Neural cell (in vitro differentiated cells): ENCODE data around the gene RIF1. TPM values are rescaled to one million over a fixed set of nuclear protein-coding genes. Genes with fewer than 3 reads are reported as not detected.

Experiments used
- H2AFZ ChIP-seq: fragments of 200-600, 300-800 bp; sonication (generic), shearing (Covaris generic); 2 replicates; pipeline ENCODE4 v1.6.0; 2014; ENCODE audit warnings: low read depth, mild to moderate bottlenecking, antibody characterized with exemption, low read length, moderate library complexity
- H3F3A ChIP-seq: fragments of 200-600 bp; shearing (Covaris generic); 2 replicates; pipeline ENCODE4 v1.6.1; 2016; ENCODE audit warnings: mild to moderate bottlenecking, moderate library complexity, mixed read lengths, antibody characterized with exemption, low read length; ENCODE audit not compliant: insufficient read depth, poor library complexity, severe bottlenecking
- H3K27ac ChIP-seq: fragments of 200-600, 300-800 bp; sonication (generic), shearing (Covaris generic); 2 replicates; pipeline ENCODE4 v1.5.1; 2014; ENCODE audit warnings: mild to moderate bottlenecking, low read length, moderate library complexity
- H3K27me3 ChIP-seq: fragments of 300-800, 200-600 bp; sonication (generic), shearing (Covaris generic); 2 replicates; pipeline ENCODE4 v1.6.0; 2014; ENCODE audit warnings: mild to moderate bottlenecking, low read depth, low read length, moderate library complexity; ENCODE audit not compliant: insufficient read depth
- H3K36me3 ChIP-seq: fragments of 300-800, 200-600 bp; sonication (generic), shearing (Covaris generic); 2 replicates; pipeline ENCODE4 v1.5.1; 2014; ENCODE audit warnings: mild to moderate bottlenecking, antibody characterized with exemption, low read length, moderate library complexity; ENCODE audit not compliant: insufficient read depth
- H3K4me2 ChIP-seq: fragments of 300-800, 200-600 bp; sonication (generic), shearing (Covaris generic); 2 replicates; pipeline ENCODE4 v1.6.0; 2014; ENCODE audit warnings: mild to moderate bottlenecking, low read length
- H3K4me3 ChIP-seq: fragments of 300-800, 200-600 bp; sonication (generic), shearing (Covaris generic); 2 replicates; pipeline ENCODE4 v1.5.1; 2014; ENCODE audit warnings: mild to moderate bottlenecking, low read length, moderate library complexity
- H3K79me2 ChIP-seq: fragments of 200-600 bp; shearing (Covaris generic); replicated peaks from 2 replicates; pipeline ENCODE4 v1.6.0; 2014; ENCODE audit warnings: mild to moderate bottlenecking, low read length, moderate library complexity; ENCODE audit not compliant: insufficient read depth
- H3K9ac ChIP-seq: fragments of 300-800, 200-600 bp; sonication (generic), shearing (Covaris generic); 2 replicates; pipeline ENCODE4 v1.6.1; 2016; ENCODE audit warnings: mild to moderate bottlenecking, low read length, mixed read lengths
- H3K9me2 ChIP-seq: fragments of 200-600 bp; shearing (Covaris generic); 2 replicates; pipeline ENCODE4 v1.6.1; 2016; ENCODE audit warnings: mild to moderate bottlenecking, low read length, mixed read lengths; ENCODE audit not compliant: insufficient read depth
- H3K9me3 ChIP-seq: fragments of 200-600, 300-800 bp; sonication (generic), shearing (Covaris generic); 2 replicates; pipeline ENCODE4 v1.6.1; 2016; ENCODE audit warnings: mild to moderate bottlenecking, mixed run types, low read length, moderate library complexity, mixed read lengths
- H4K20me1 ChIP-seq: fragments of 200-600 bp; shearing (Covaris generic); 2 replicates; pipeline ENCODE4 v1.6.1; 2016; ENCODE audit warnings: mild to moderate bottlenecking, mixed run types; ENCODE audit not compliant: insufficient read depth
- EP300 ChIP-seq: fragments of 450-650 bp; conservative IDR thresholded peaks from 2 replicates; pipeline ENCODE4 v1.6.1; 2014; ENCODE audit warnings: antibody characterized with exemption, mild to moderate bottlenecking, moderate library complexity; ENCODE audit not compliant: poor library complexity, severe bottlenecking
- EZH2 ChIP-seq: fragments of 200-600, 300-800 bp; shearing (Covaris generic), sonication (generic); IDR thresholded peaks from 2 replicates; pipeline ENCODE4 v1.6.1; 2014; ENCODE audit warnings: antibody characterized with exemption, low read length, borderline replicate concordance, mild to moderate bottlenecking; ENCODE audit not compliant: insufficient read depth, poor library complexity, severe bottlenecking
- MXI1 ChIP-seq: fragments of 450-650 bp; conservative IDR thresholded peaks from 2 replicates; pipeline ENCODE4 v1.6.1; 2014; ENCODE audit warnings: antibody characterized with exemption, mild to moderate bottlenecking; ENCODE audit not compliant: poor library complexity, severe bottlenecking
- POLR2AphosphoS5 ChIP-seq: IDR thresholded peaks from 2 replicates; pipeline ENCODE4 v1.6.1; 2012
- RAD21 ChIP-seq: fragments of 450-650 bp; conservative IDR thresholded peaks from 2 replicates; pipeline ENCODE4 v1.6.1; 2014; ENCODE audit warnings: antibody characterized with exemption, mild to moderate bottlenecking, moderate library complexity
- SMC3 ChIP-seq: fragments of 450-650 bp; conservative IDR thresholded peaks from 2 replicates; pipeline ENCODE4 v1.6.1; 2014; ENCODE audit warnings: antibody characterized with exemption, mild to moderate bottlenecking, moderate library complexity; ENCODE audit not compliant: poor library complexity
- TAF1 ChIP-seq: IDR thresholded peaks from 2 replicates; pipeline ENCODE4 v1.6.1; 2012; ENCODE audit warnings: low read depth
- polyA plus RNA-seq: library from polyadenylated mRNA; depleted of rRNA; stranded (reverse); fragments of >200 nt; gene quantifications from 2 replicates; pipeline ENCODE4 v1.2.3, GENCODE V29; 2014
- TF ChIP-seq, protein P1 (sequence below): fragments of 450-650 bp; IDR thresholded peaks from 2 replicates; pipeline ENCODE4 v1.5.1; 2014; ENCODE audit warnings: antibody characterized with exemption, mild to moderate bottlenecking, moderate library complexity; ENCODE audit not compliant: poor library complexity, severe bottlenecking
- TF ChIP-seq, protein P2 (sequence below): IDR thresholded peaks from 2 replicates; pipeline ENCODE4 v1.6.1; 2012; ENCODE audit warnings: borderline replicate concordance

The RIF1 gene
- polyA plus RNA-seq, 1 donor from 2014 or later, result 17.2 TPM

DNA sequence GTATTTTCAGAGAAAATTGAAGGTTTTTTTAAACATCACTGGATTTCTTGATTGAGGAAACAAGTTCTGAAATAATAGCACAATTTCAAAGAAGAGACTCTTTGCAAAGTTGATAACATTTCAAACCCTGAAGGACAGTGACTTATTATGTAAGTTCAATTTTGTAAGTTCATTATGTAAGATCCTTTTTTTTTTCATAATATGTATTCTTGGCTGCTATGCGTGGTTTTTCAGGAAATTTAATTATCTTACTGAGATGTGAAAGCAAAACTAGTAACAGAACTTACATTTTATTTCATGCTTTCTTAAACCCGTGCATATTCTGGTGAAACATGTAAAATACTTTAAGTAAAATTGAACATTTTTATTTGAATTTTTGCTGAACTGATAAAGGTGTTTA is 65.4 kb downstream of the RIF1 start:
- Histone ChIP-seq H3K79me2 (no peaks in the 10 kb centered on the region), H3K27me3 (no peaks in the 10 kb centered on the region), H3K27ac (no peak overlapping the region), H3K9me2 (no peaks in the 10 kb centered on the region), H4K20me1 (no peaks in the 10 kb centered on the region), H3K4me3 (no peak overlapping the region), H3K9me3 (no peaks in the 10 kb centered on the region), H3F3A (no peaks in the 10 kb centered on the region), H3K36me3 (peaks cover 10% of the 10 kb centered on the region), H3K4me2 (no peak overlapping the region), H2AFZ (no peak overlapping the region), H3K9ac (no peak overlapping the region)
- TF ChIP-seq, protein P1, sequence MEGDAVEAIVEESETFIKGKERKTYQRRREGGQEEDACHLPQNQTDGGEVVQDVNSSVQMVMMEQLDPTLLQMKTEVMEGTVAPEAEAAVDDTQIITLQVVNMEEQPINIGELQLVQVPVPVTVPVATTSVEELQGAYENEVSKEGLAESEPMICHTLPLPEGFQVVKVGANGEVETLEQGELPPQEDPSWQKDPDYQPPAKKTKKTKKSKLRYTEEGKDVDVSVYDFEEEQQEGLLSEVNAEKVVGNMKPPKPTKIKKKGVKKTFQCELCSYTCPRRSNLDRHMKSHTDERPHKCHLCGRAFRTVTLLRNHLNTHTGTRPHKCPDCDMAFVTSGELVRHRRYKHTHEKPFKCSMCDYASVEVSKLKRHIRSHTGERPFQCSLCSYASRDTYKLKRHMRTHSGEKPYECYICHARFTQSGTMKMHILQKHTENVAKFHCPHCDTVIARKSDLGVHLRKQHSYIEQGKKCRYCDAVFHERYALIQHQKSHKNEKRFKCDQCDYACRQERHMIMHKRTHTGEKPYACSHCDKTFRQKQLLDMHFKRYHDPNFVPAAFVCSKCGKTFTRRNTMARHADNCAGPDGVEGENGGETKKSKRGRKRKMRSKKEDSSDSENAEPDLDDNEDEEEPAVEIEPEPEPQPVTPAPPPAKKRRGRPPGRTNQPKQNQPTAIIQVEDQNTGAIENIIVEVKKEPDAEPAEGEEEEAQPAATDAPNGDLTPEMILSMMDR, result no peak
- TF ChIP-seq SMC3 (no peak), MXI1 (no peak), EP300 (no peak), RAD21 (no peak), POLR2AphosphoS5 (no peak), TAF1 (no peak), EZH2 (no peak)
- TF ChIP-seq, protein P2, sequence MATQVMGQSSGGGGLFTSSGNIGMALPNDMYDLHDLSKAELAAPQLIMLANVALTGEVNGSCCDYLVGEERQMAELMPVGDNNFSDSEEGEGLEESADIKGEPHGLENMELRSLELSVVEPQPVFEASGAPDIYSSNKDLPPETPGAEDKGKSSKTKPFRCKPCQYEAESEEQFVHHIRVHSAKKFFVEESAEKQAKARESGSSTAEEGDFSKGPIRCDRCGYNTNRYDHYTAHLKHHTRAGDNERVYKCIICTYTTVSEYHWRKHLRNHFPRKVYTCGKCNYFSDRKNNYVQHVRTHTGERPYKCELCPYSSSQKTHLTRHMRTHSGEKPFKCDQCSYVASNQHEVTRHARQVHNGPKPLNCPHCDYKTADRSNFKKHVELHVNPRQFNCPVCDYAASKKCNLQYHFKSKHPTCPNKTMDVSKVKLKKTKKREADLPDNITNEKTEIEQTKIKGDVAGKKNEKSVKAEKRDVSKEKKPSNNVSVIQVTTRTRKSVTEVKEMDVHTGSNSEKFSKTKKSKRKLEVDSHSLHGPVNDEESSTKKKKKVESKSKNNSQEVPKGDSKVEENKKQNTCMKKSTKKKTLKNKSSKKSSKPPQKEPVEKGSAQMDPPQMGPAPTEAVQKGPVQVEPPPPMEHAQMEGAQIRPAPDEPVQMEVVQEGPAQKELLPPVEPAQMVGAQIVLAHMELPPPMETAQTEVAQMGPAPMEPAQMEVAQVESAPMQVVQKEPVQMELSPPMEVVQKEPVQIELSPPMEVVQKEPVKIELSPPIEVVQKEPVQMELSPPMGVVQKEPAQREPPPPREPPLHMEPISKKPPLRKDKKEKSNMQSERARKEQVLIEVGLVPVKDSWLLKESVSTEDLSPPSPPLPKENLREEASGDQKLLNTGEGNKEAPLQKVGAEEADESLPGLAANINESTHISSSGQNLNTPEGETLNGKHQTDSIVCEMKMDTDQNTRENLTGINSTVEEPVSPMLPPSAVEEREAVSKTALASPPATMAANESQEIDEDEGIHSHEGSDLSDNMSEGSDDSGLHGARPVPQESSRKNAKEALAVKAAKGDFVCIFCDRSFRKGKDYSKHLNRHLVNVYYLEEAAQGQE, result no peak

DNA sequence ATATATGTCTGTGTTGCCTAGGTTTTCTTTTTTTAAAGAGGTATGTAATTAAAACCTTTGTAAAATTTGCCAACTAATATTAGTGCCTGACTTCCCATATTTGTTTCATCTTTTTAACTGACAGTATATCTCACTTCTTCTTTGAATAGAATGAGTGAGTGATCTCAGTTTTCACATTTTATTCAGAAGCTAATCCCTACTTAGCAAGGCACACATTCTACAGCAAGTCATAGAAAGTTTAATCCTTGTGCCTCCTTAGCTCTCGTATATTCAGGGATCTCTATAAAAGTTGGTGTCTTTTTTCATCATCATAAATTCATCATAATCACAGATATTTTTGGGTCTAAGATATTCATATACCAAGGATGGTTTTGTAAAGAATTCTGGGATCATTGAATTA is 66.6 kb downstream of the RIF1 start:
- Histone ChIP-seq H3K79me2 (no peaks in the 10 kb centered on the region), H3K9me2 (no peaks in the 10 kb centered on the region), H3K27me3 (no peaks in the 10 kb centered on the region), H3K4me3 (no peak overlapping the region), H3K36me3 (peaks cover 7% of the 10 kb centered on the region), H3F3A (no peaks in the 10 kb centered on the region), H3K4me2 (no peak overlapping the region), H3K9ac (no peak overlapping the region), H3K27ac (no peak overlapping the region), H2AFZ (no peak overlapping the region), H4K20me1 (no peaks in the 10 kb centered on the region), H3K9me3 (no peaks in the 10 kb centered on the region)
- TF ChIP-seq, protein P1, result no peak
- TF ChIP-seq RAD21 (no peak), SMC3 (no peak), EP300 (no peak), TAF1 (no peak), EZH2 (no peak), POLR2AphosphoS5 (no peak), MXI1 (no peak)
- TF ChIP-seq, protein P2, result no peak
